BLaER1 treated with 17β-estradiol and CSF1 and Interleukin-3, amounts not matched to agents 10 nM and 100 nM (cell line): Measurements from ENCODE around the gene ARHGEF9.

ENCODE experiments used
- H3K27ac ChIP-seq, 11 experiments: shearing (Covaris generic); formaldehyde crosslinking; 2 replicates each; pipeline ENCODE4 v1.8.1; 2022
- H3K27me3 ChIP-seq, 11 experiments: shearing (Covaris generic); formaldehyde crosslinking; 2 replicates each; pipeline ENCODE4 v1.8.1; 2022
- H3K36me3 ChIP-seq, 11 experiments: shearing (Covaris generic); formaldehyde crosslinking; 2 replicates each; pipeline ENCODE4 v1.8.1; 2022
- H3K4me1 ChIP-seq, 10 experiments: shearing (Covaris generic); formaldehyde crosslinking; 2 replicates each; pipeline ENCODE4 v1.8.1; 2022
- H3K4me2 ChIP-seq, 11 experiments: shearing (Covaris generic); formaldehyde crosslinking; 2 replicates each; pipeline ENCODE4 v1.8.1; 2022
- H3K4me3 ChIP-seq, 10 experiments: shearing (Covaris generic); formaldehyde crosslinking; 2 replicates each; pipeline ENCODE4 v1.8.1; 2022
- H3K9ac ChIP-seq, 11 experiments: shearing (Covaris generic); formaldehyde crosslinking; 2 replicates each; pipeline ENCODE4 v1.8.1; 2022
- H3K9me3 ChIP-seq, 11 experiments: shearing (Covaris generic); formaldehyde crosslinking; replicated peaks in 1 of 11; 2 replicates each; pipeline ENCODE4 v1.8.1; 2022
- H4K20me1 ChIP-seq, 11 experiments: shearing (Covaris generic); formaldehyde crosslinking; 2 replicates each; pipeline ENCODE4 v1.8.1; 2022
- Cebpa-rat ChIP-seq, 11 experiments: shearing (Covaris generic); IDR thresholded peaks; 2 replicates each; pipeline ENCODE4 v1.8.1; 2022

The ARHGEF9 gene

DNA sequence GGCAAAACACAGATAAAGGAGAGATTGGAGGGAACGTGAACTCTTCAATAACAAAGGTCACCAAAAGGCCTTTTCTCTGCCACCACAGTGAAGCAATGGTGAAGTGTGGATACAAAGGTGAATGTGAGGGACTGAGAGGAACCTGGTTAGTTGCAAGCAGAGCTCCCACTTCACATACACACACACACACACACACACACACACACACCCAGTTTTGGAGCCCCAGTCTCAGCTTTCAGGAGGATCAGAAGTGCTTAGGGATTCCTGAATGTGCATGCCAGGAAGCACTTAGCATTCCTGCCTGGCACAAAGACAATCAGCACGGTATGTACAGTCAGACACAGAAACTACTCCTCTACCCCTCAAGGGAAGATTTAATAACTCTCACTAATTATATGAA, 71.5 kb downstream of the ARHGEF9 start:
- TF ChIP-seq Cebpa-rat (IDR thresholded peaks at IDR 0.05) = no peak
- peaks cover 5 to 49% (median 20%) of the 10 kb centered on the region in 11 experiments; a peak in 18 of 22 replicates for H3K36me3 ChIP-seq
- H3K4me1 ChIP-seq = no peaks in the 10 kb centered on the region
- no peak overlapping the region for H3K27ac ChIP-seq
- 0 out of 22 replicates have a peak, but pooled peaks cover 0 to 6% (median 0%) of the 10 kb centered on the region in 11 experiments for H3K9me3 ChIP-seq
- no peak overlapping the region for H3K4me3 ChIP-seq
- H3K4me2 ChIP-seq = no peak overlapping the region
- H3K9ac ChIP-seq = no peak overlapping the region
- H3K27me3 ChIP-seq = 0 out of 22 replicates have a peak, but pooled peaks cover 0 to 15% (median 0%) of the 10 kb centered on the region in 11 experiments
- no peaks in the 10 kb centered on the region for H4K20me1 ChIP-seq

DNA sequence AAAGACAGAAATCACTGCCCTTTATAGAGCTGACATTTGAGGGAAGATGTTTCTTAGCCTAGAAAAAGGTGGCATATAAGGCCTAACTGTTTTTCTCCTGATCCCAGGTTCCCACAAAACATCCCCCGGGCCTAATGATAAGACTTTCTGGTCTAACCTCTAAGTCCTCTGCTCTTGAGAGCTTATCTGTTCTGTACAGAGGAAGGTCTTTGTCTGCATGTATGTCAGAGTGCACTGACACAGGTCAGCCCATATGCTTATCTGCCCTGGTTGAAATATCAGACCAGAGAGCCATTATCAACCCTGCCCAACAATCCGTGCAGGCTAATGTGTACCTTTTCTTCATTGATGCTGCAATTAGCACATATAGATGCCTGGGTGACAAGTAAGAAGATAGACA, 76.2 kb downstream of the ARHGEF9 start:
- H3K27me3 ChIP-seq = 0 out of 22 replicates have a peak, but pooled peaks cover 0 to 9% (median 0%) of the 10 kb centered on the region in 11 experiments
- no peak for TF ChIP-seq Cebpa-rat (IDR thresholded peaks at IDR 0.05)

DNA sequence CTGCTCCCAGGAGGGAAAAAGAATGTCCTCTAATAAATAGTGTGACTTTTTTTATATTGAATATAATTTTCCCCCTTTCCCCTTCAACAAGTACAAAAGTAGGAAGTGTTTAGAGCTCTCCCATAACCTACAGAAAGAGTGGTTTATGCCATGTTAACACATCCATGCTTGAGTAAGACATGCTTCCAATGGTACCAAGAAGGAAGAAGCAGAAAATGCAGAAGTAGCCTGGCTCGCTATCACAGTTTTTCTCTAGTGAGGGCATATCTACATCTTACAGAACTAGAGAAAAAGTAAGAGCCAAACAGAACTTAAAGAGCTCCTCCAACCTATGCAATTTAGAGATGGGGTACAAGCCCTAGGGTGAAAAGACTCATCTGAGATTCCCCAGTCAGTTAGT, 82.5 kb downstream of the ARHGEF9 start:
- Histone ChIP-seq H3K4me1 (no peaks in the 10 kb centered on the region), H3K9ac (no peak overlapping the region), H3K27me3 (no peaks in the 10 kb centered on the region; a peak in 3 of 22 replicates), H3K4me2 (no peak overlapping the region), H4K20me1 (no peaks in the 10 kb centered on the region), H3K9me3 (0 out of 22 replicates have a peak, but pooled peaks cover 0 to 5% (median 0%) of the 10 kb centered on the region in 11 experiments), H3K4me3 (no peak overlapping the region), H3K27ac (no peak overlapping the region), H3K36me3 (peaks cover 23 to 68% (median 36%) of the 10 kb centered on the region in 11 experiments; a peak in 20 of 22 replicates)
- TF ChIP-seq Cebpa-rat (IDR thresholded peaks at IDR 0.05) = no peak

More for the DNA sequence above, 76.2 kb downstream of the ARHGEF9 start:
- Histone ChIP-seq H3K4me3 (no peak overlapping the region), H3K9me3 (no peaks in the 10 kb centered on the region), H3K9ac (no peak overlapping the region), H3K4me1 (no peaks in the 10 kb centered on the region), H4K20me1 (no peaks in the 10 kb centered on the region), H3K36me3 (peaks cover 12 to 45% (median 30%) of the 10 kb centered on the region in 11 experiments; a peak in 19 of 22 replicates), H3K27ac (no peak overlapping the region), H3K4me2 (no peak overlapping the region)

DNA sequence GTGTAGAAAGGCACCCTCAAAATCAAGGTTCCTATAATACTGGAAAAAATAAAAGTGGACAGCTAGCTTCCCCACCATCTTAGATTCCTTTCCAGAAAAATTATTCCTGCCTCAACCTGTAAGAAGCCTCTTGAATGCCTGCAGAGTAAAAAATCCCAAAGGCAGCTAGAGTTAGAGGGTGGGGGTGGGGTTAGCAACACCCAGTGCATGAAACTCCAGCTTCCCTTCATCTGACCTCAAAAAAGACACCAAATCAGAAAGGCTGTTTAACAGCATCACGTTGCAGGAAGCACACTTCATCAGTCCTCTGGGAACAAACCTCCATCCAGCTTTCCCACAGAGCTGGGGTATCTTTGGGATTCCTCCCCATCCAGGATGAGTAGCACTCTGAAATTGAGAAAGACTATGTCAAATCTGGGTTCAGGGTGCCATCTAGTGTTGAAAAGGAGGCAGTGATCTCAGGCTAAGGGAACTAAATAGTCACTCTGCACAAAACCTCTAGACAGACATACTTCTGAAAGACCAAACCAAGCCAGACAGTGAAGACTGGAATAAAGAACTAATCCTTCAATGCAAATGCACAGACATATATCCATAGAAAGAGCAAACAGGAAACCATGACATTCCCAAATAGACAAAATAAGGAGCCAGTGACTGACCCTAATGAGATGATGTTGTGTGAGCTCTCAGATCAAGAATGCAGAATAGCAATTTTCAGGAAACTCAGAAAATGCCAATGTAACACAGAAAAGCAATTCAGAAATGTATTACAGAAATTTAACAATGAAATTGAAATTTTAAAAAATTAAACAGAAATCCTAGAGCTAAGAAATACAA, 97.9 kb downstream of the ARHGEF9 start:
- H3K9me3 ChIP-seq = peaks cover 8 to 30% (median 18%) of the 10 kb centered on the region in 11 experiments
- no peak overlapping the region for H3K4me3 ChIP-seq
- H3K4me2 ChIP-seq = no peak overlapping the region
- H3K27ac ChIP-seq = no peak overlapping the region
- no peak for TF ChIP-seq Cebpa-rat (IDR thresholded peaks at IDR 0.05)
- H3K27me3 ChIP-seq = peaks cover 0 to 4% (median 0%) of the 10 kb centered on the region in 11 experiments; a peak in 1 of 22 replicates
- H3K36me3 ChIP-seq = peaks cover 0 to 13% (median 0%) of the 10 kb centered on the region in 11 experiments; a peak in 5 of 22 replicates
- H3K4me1 ChIP-seq = no peaks in the 10 kb centered on the region
- H4K20me1 ChIP-seq = no peaks in the 10 kb centered on the region
- no peak overlapping the region for H3K9ac ChIP-seq

DNA sequence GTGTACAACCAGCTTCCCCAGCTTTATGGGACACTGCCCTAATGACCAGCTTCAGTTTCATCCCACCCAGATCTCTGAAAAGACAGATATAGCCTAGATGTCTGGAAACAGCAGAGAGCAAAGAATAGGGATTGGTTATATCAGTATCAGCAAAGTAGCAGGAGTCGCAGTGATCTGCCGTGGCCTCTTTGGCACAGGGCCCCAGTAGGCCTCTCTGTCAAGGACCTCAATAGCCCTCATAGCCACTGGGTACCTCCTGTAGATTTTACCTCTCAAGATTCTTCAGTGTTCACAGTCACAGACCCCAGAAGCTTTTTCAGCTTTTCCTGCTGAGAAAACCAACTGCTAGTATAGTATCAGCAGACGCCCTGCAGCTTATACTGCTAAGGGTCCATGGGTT, 104.6 kb downstream of the ARHGEF9 start:
- H3K27ac ChIP-seq = no peak overlapping the region
- no peak overlapping the region for H3K4me2 ChIP-seq
- H4K20me1 ChIP-seq = no peaks in the 10 kb centered on the region
- no peaks in the 10 kb centered on the region for H3K27me3 ChIP-seq
- no peak overlapping the region for H3K4me3 ChIP-seq
- peaks cover 8 to 24% (median 16%) of the 10 kb centered on the region in 11 experiments; a peak in 21 of 22 replicates for H3K9me3 ChIP-seq
- H3K36me3 ChIP-seq = peaks cover 13 to 44% (median 27%) of the 10 kb centered on the region in 11 experiments; a peak in 19 of 22 replicates
- TF ChIP-seq Cebpa-rat (IDR thresholded peaks at IDR 0.05) = no peak
- no peaks in the 10 kb centered on the region for H3K4me1 ChIP-seq
- H3K9ac ChIP-seq = no peak overlapping the region

DNA sequence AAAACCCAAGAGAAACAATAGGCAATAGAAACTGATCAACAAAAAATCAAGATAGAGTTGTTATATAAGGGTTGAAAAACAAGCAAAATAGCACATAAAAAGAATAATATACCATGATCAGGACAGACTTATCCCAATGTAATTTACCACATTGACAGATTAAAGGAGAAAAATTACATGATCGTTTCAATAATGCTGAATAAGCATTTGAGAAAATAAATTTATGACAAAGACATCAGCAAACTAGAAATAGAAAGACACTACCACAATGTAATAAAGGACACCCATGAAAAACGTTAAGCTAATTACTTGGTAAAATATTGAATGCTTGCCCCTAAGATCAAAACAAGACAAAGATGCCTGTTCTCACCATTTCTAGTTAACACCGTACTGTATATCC, 105.6 kb downstream of the ARHGEF9 start:
- Histone ChIP-seq H3K9me3 (peaks cover 8 to 24% (median 16%) of the 10 kb centered on the region in 11 experiments; a peak in 21 of 22 replicates), H3K27me3 (no peaks in the 10 kb centered on the region), H3K9ac (no peak overlapping the region), H3K4me2 (no peak overlapping the region), H3K4me3 (no peak overlapping the region), H4K20me1 (no peaks in the 10 kb centered on the region), H3K4me1 (no peaks in the 10 kb centered on the region), H3K27ac (no peak overlapping the region), H3K36me3 (peaks cover 13 to 54% (median 29%) of the 10 kb centered on the region in 11 experiments; a peak in 19 of 22 replicates)
- TF ChIP-seq Cebpa-rat (IDR thresholded peaks at IDR 0.05) = no peak

DNA sequence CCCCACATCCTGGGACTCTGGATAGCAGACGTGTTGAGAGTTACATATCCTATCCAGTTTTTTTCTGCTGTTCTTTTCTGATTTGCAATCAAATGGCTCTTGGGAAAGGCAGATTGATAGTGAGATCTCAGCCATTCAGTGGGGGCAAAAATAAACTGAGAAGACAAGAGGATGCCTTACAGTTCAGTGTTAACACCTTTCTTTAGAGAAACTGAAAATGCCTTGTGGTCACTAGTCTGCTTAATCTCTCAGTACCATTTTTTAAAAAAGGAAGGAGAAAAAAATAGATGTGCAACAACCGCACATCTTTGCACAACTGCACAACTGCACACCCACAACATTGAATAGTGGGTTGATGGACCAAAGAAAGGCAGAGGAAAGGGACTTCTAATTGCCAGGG, 109.3 kb downstream of the ARHGEF9 start:
- H3K9ac ChIP-seq = no peak overlapping the region
- peaks cover 0 to under 1% (median under 1%) of the 10 kb centered on the region in 10 experiments; a peak in 3 of 20 replicates for H3K4me1 ChIP-seq
- peaks cover 17 to 85% (median 48%) of the 10 kb centered on the region in 11 experiments; a peak in 21 of 22 replicates for H3K36me3 ChIP-seq
- H4K20me1 ChIP-seq = no peaks in the 10 kb centered on the region
- H3K27me3 ChIP-seq = no peaks in the 10 kb centered on the region; a peak in 1 of 22 replicates
- H3K27ac ChIP-seq = no peak overlapping the region
- H3K4me2 ChIP-seq = no peak overlapping the region
- peaks cover 0 to 3% (median 0%) of the 10 kb centered on the region in 11 experiments; a peak in 3 of 22 replicates for H3K9me3 ChIP-seq
- TF ChIP-seq Cebpa-rat (IDR thresholded peaks at IDR 0.05) = no peak
- no peak overlapping the region for H3K4me3 ChIP-seq

DNA sequence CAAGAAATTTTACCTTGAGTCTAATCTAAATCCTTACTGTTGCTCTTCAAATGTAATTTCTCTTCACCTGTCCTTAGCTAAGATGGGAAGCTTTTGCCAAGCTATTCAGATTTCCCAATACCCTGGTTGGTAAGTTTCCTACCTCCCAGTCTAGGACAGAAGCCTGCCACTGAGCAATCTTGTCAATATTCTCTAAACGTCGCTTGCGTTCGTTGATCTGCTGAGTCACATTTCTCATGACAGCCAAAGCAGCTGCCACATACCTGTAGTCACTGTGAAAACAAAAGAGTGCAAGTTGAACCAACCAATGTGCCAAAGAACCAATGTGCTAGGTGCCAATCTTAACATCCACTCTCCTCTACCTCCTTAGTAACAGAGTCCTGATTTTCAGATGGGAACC, 111.1 kb downstream of the ARHGEF9 start:
- peaks cover 0 to 6% (median 0%) of the 10 kb centered on the region in 11 experiments; a peak in 1 of 22 replicates for H3K9me3 ChIP-seq
- TF ChIP-seq Cebpa-rat (IDR thresholded peaks at IDR 0.05) = no peak
- H3K4me2 ChIP-seq = no peak overlapping the region
- peaks cover 0 to 12% (median 5%) of the 10 kb centered on the region in 10 experiments; a peak in 10 of 20 replicates for H3K4me1 ChIP-seq
- no peaks in the 10 kb centered on the region for H4K20me1 ChIP-seq
- no peak overlapping the region for H3K9ac ChIP-seq
- no peaks in the 10 kb centered on the region; a peak in 2 of 22 replicates for H3K27me3 ChIP-seq
- peaks cover 17 to 78% (median 48%) of the 10 kb centered on the region in 11 experiments; a peak in 20 of 22 replicates for H3K36me3 ChIP-seq
- no peak overlapping the region for H3K4me3 ChIP-seq
- H3K27ac ChIP-seq = no peak overlapping the region

DNA sequence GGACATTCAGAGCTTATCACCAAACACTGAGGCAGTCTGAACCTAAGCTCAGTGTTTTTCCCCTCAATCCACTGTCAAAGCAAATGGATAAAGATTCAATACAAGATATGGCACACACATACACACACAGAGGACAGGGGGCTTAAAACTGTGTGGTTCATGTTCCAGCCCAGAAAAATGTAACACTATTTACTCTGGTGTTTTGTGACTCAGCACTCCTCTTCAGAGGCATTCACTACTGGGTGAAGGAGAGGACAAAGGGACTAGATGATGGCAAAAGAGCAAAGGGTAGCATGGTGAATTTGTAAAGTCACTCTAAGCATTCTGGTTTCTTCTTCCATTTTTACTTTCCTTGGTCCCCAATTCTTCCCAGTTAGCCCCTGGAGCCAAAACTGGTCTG, 120.3 kb downstream of the ARHGEF9 start:
- Histone ChIP-seq H3K9ac (no peak overlapping the region), H3K27ac (no peak overlapping the region), H3K36me3 (peaks cover 5 to 36% (median 26%) of the 10 kb centered on the region in 11 experiments; a peak in 17 of 22 replicates), H3K4me1 (peaks cover 0 to 1% (median 0%) of the 10 kb centered on the region in 10 experiments; a peak in 4 of 20 replicates), H4K20me1 (no peaks in the 10 kb centered on the region), H3K4me3 (no peak overlapping the region), H3K27me3 (no peaks in the 10 kb centered on the region; a peak in 1 of 22 replicates), H3K9me3 (peaks cover 12 to 24% (median 15%) of the 10 kb centered on the region in 11 experiments; a peak in 19 of 22 replicates), H3K4me2 (no peak overlapping the region)
- no peak for TF ChIP-seq Cebpa-rat (IDR thresholded peaks at IDR 0.05)
